NCI-H187 (cell line): ENCODE data around the gene USP48.
"Not testable (repeated sequence)": the region's sequence is repeated elsewhere in the genome, so short reads cannot be mapped to it uniquely, and the experiment has no call there.

Experiments
- DNase-seq, 2 experiments: peaks; one replicate each; lab custom pipeline; 2025; lab: John Stamatoyannopoulos, UW

The USP48 gene

GRCh38 chr1:21633992-21634805 is 148.8 kb downstream of the USP48 start:
- no peak for DNase-seq

DNA sequence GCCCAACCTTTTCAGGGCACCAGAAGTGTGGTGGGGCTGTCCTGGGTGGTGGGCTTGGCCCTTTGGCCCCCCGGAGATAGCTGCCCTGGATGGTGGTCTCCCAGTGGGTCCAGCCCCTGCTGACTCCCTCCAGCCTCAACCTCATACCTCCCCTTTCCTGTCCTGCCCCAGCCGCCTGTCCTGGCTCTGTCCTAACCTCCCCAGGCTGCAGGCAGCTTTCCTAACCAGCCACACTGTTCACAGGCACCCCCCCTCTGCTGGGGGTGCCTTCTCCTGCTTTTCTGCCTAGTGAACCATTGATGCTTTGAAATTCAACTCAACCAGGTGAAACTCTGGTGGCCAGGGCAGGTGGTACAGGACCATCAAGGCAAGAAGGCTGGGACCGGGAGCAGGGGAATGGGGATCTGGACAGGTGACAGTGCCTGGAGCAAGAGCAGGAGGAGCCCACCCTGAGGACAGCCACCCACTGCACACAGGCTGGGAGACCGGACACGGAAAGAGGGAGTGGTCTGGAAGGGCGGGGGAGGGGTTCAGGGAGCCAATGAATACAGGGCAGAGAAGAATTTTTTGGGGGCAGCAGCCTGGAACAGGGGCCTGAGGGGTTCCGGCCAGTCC is 149.7 kb downstream of the USP48 start:
- no peak for DNase-seq

- DNase-seq, result no peak
These were observed 150.7 kb downstream of the USP48 start for GRCh38 chr1:21631944-21632887.

- not testable (repeated sequence) for DNase-seq
These were observed 151.4 kb downstream of the USP48 start for GRCh38 chr1:21631590-21631943.

GRCh38 chr1:21630571-21631343 is 152.2 kb downstream of the USP48 start:
- DNase-seq, result no peak

DNA sequence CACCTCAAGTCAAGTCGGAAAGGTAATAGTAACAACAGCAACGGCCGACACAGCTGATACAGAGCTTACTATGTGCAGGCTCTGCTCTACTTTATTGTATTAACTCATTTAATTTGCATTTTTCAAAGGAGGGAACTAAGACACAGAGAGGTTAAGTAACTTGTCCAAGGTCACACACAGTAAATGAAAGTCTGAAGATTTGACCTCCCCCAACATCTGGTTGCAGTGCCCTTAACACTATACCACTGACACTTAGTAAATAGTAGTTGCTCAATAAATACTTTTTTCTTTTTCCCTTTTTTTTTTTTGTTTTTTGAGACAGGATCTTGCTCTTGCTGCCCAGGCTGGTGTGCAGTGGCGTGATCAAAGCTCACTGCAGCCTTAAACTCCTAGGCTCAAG is 153.0 kb downstream of the USP48 start:
- DNase-seq, result no peak

DNA sequence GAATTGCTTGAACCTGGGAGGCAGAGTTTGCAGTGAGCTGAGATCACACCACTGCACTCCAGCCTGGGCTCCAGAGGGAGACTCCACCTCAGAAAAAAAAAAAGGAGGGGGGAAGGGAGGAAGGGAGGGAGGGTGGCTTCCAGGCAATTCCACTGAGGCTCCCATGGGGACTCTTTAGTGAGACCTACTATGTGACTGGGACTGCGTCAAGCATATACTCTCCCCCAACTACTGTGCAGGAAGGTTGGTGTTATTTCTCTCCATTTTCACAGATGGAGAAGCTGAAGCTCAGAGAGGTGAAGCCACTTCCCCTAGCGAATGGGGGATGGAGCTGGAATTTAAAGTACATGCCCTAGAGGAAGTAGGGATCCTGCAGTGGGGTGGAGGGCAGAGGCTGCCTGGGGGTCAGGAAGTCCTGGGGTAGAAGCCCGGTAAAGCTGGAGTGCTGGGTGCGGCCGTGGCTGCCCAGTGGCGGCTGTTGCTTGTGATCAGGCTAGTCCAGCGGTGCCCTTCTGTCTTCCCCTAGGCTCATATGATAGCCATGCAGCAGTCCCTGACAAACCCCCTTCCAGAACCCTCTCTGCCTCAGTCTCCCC is 154.1 kb downstream of the USP48 start:
- DNase-seq, result no peak
